Erythroblast (primary cell): ENCODE measurements around the gene SDC1.

Experiments used
- GATA1 ChIP-seq: IDR thresholded peaks from 2 replicates; pipeline ENCODE4 v1.6.1; 2011; ENCODE audit warnings: low read depth, mild to moderate bottlenecking, control low read depth, low read length, moderate library complexity
- POLR2A ChIP-seq: IDR thresholded peaks from 2 replicates; pipeline ENCODE4 v1.6.1; 2011; ENCODE audit warnings: mild to moderate bottlenecking, low read length

GRCh38 chr2:20273042-20273441, 48.1 kb upstream of the SDC1 start:
- TF ChIP-seq POLR2A (no peak), GATA1 (no peak)
